ENCODE data around the gene SF3B2.
"Not testable (repeated sequence)": the region's sequence is repeated elsewhere in the genome, so short reads cannot be mapped to it uniquely, and the experiment has no call there.

SF3B2 gene

DNA sequence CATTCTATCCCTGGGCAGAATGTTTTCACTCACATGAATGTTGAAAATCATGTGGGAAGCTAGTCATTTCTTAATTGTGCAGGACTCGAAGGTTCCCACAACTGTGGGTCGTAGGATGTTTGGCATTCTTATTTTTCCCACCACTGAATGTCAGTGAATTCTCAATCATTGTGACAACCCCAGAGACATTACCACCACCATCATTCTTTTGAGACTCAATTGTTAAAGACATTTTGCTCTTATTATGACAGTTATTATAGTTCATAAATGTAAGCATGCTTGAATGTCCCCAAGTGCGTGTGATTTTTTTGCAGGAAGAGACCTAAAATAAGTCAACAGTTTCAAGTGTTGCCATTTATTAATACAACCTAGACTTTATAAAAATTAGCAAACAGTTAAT is 36.9 kb downstream of the SF3B2 start:
- Histone ChIP-seq H3K9ac (ENCODE audit: low read length) (no peak overlapping the region), H3K79me2 (ENCODE audit: low read length) (0 out of 2 replicates have a peak, but pooled peaks cover 3% of the 10 kb centered on the region), H3K36me3 (replicated peaks; ENCODE audit: low read depth, low read length) (no peaks in the 10 kb centered on the region), H4K20me1 (ENCODE audit: insufficient read depth, low read length) (no peaks in the 10 kb centered on the region), H3K27ac (ENCODE audit: low read length) (no peak overlapping the region), H3K4me1 (ENCODE audit: low read length) (no peaks in the 10 kb centered on the region), H3K4me2 (ENCODE audit: low read length) (no peak overlapping the region), H3K9me3 (ENCODE audit: insufficient read depth, low read length) (no peaks in the 10 kb centered on the region), H3K27me3 (ENCODE audit: low read depth, low read length) (no peaks in the 10 kb centered on the region), H2AFZ (ENCODE audit: low read depth, low read length) (no peak overlapping the region), H3K4me3 (ENCODE audit: low read length) (no peak overlapping the region)
- TF ChIP-seq EZH2phosphoT487 (IDR thresholded peaks at IDR 0.05; ENCODE audit: low read depth), result no peak
- TF ChIP-seq, protein P1, sequence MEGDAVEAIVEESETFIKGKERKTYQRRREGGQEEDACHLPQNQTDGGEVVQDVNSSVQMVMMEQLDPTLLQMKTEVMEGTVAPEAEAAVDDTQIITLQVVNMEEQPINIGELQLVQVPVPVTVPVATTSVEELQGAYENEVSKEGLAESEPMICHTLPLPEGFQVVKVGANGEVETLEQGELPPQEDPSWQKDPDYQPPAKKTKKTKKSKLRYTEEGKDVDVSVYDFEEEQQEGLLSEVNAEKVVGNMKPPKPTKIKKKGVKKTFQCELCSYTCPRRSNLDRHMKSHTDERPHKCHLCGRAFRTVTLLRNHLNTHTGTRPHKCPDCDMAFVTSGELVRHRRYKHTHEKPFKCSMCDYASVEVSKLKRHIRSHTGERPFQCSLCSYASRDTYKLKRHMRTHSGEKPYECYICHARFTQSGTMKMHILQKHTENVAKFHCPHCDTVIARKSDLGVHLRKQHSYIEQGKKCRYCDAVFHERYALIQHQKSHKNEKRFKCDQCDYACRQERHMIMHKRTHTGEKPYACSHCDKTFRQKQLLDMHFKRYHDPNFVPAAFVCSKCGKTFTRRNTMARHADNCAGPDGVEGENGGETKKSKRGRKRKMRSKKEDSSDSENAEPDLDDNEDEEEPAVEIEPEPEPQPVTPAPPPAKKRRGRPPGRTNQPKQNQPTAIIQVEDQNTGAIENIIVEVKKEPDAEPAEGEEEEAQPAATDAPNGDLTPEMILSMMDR (IDR thresholded peaks at IDR 0.05; ENCODE audit: low read depth, low read length), result no peak

DNA sequence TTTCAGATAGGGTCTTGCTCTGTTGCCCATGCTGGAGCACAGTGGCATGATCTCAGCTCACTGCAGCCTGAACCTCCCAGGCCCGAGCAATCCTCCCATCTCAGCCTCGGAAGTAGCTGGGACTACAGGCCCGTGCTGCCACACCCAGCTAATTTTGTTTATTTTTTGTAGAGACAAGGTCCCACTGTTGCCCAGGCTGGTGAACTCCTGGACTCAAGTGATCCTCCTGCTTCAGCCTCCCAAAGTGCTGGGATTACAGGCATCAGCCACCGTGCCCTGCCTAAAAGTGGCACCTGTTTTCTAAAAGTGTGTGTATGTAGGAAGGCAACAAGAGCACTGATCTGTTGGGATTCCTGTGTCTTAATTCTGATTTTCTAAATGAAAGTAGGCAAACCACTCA is 38.1 kb downstream of the SF3B2 start:
- H4K20me1 ChIP-seq (ENCODE audit: insufficient read depth, low read length), result no peaks in the 10 kb centered on the region
- H3K9ac ChIP-seq (ENCODE audit: low read length), result no peak overlapping the region
- H3K79me2 ChIP-seq (ENCODE audit: low read length), result 0 out of 2 replicates have a peak, but pooled peaks cover 3% of the 10 kb centered on the region
- no peaks in the 10 kb centered on the region for H3K4me1 ChIP-seq (ENCODE audit: low read length)
- H3K27me3 ChIP-seq (ENCODE audit: low read depth, low read length), result no peaks in the 10 kb centered on the region
- H2AFZ ChIP-seq (ENCODE audit: low read depth, low read length), result no peak overlapping the region
- TF ChIP-seq, protein P1 (IDR thresholded peaks at IDR 0.05; ENCODE audit: low read depth, low read length), result no peak
- TF ChIP-seq EZH2phosphoT487 (IDR thresholded peaks at IDR 0.05; ENCODE audit: low read depth), result no peak
- no peaks in the 10 kb centered on the region for H3K36me3 ChIP-seq (replicated peaks; ENCODE audit: low read depth, low read length)
- H3K9me3 ChIP-seq (ENCODE audit: insufficient read depth, low read length), result no peaks in the 10 kb centered on the region
- H3K27ac ChIP-seq (ENCODE audit: low read length), result no peak overlapping the region
- H3K4me2 ChIP-seq (ENCODE audit: low read length), result no peak overlapping the region
- no peak overlapping the region for H3K4me3 ChIP-seq (ENCODE audit: low read length)

DNA sequence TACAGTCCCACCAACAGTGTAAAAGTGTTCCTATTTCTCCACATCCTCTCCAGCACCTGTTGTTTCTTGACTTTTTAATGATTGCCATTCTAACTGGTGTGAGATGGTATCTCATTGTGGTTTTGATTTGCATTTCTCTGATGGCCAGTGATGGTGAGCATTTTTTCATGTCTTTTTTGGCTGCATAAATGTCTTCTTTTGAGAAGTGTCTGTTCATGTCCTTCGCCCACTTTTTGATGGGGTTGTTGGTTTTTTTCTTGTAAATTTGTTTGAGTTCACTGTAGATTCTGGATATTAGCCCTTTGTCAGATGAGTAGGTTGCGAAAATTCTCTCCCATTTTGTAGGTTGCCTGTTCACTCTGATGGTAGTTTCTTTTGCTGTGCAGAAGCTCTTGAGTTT is 40.0 kb downstream of the SF3B2 start:
- not testable (repeated sequence) for H3K79me2 ChIP-seq (ENCODE audit: low read length); H2AFZ ChIP-seq (ENCODE audit: low read depth, low read length); H3K9ac ChIP-seq (ENCODE audit: low read length)

DNA sequence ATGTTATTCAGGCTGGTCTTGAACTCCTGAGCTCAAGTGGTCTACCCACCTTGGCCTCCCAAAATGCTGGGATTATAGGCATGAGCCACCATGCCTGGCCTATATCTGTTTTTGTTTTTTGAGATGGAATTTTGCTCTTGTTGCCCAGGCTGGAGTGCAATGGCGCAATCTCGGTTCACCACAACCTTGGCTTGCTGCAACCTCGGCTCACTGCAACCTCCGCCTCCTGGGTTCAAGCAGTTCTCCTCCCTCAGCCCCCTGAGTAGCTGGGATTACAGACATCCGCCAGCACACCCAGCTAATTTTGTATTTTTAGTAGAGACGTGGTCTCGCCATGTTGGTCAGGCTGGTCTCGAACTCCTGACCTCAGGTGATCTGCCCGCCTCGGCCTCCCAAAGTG is 47.6 kb downstream of the SF3B2 start:
- not testable (repeated sequence) for H2AFZ ChIP-seq (ENCODE audit: low read depth, low read length); H3K4me1 ChIP-seq (ENCODE audit: low read length); H3K79me2 ChIP-seq (ENCODE audit: low read length); H3K4me3 ChIP-seq (ENCODE audit: low read length); H3K27ac ChIP-seq (ENCODE audit: low read length); H4K20me1 ChIP-seq (ENCODE audit: insufficient read depth, low read length); H3K9me3 ChIP-seq (ENCODE audit: insufficient read depth, low read length); H3K4me2 ChIP-seq (ENCODE audit: low read length); H3K9ac ChIP-seq (ENCODE audit: low read length); H3K36me3 ChIP-seq (replicated peaks; ENCODE audit: low read depth, low read length); H3K27me3 ChIP-seq (ENCODE audit: low read depth, low read length)

More for the DNA sequence above, 40.0 kb downstream of the SF3B2 start:
- H3K9me3 ChIP-seq (ENCODE audit: insufficient read depth, low read length); H3K4me2 ChIP-seq (ENCODE audit: low read length); H3K36me3 ChIP-seq (replicated peaks; ENCODE audit: low read depth, low read length); H3K27ac ChIP-seq (ENCODE audit: low read length); H3K4me1 ChIP-seq (ENCODE audit: low read length); H3K27me3 ChIP-seq (ENCODE audit: low read depth, low read length); H3K4me3 ChIP-seq (ENCODE audit: low read length); H4K20me1 ChIP-seq (ENCODE audit: insufficient read depth, low read length): not testable (repeated sequence)

DNA sequence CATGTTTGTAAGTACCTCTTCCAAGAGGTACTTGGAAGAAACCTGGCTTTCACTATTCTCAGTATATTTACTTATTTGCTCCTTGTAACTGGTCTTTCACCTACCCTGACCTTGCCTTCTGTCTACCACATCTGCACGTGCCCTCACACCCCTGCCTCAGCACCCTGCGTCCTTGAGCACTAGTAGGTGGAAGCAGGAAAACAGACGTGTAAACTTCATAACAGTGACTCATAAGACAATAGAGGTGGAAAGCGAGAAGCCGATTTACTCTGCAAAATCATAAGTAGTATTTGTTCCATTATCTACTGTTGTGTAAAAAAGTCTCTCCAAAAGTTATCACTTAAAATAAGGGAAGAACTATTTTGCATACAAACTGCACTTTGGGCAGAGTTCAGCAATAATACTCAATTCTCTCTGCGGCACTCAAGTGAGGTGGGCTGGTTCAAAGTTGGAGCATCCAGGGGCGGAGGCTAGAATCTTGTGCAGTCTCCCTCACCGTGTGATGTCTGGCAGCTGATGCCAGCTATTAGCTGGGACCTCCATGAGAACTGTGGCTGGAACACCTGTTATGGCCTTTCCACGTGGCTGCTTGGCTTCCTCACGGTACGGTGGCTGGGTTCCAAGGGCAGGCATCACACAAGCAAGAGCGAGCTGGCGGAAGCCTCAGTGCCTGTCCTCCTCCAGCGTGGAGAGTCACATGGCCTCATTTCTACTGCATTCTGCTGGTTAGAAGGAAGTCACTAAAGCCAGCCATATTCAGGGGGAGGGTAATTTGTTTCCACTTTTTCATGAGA is 48.3 kb downstream of the SF3B2 start:
- no peak for TF ChIP-seq EZH2phosphoT487 (IDR thresholded peaks at IDR 0.05; ENCODE audit: low read depth)
- TF ChIP-seq, protein P1 (IDR thresholded peaks at IDR 0.05; ENCODE audit: low read depth, low read length), result no peak

More for the DNA sequence above, 48.3 kb downstream of the SF3B2 start:
- peak overlapping the region; percentile 2; the same call in 1 of the 2 replicates for H3K4me2 ChIP-seq (ENCODE audit: low read length)
- no peaks in the 10 kb centered on the region for H3K9me3 ChIP-seq (ENCODE audit: insufficient read depth, low read length)
- H3K27ac ChIP-seq (ENCODE audit: low read length), result no peak overlapping the region
- no peaks in the 10 kb centered on the region for H3K79me2 ChIP-seq (ENCODE audit: low read length)
- no peak overlapping the region for H3K9ac ChIP-seq (ENCODE audit: low read length)
- no peaks in the 10 kb centered on the region for H3K27me3 ChIP-seq (ENCODE audit: low read depth, low read length)
- no peak overlapping the region for H3K4me3 ChIP-seq (ENCODE audit: low read length)
- no peak overlapping the region for H2AFZ ChIP-seq (ENCODE audit: low read depth, low read length)
- no peaks in the 10 kb centered on the region for H4K20me1 ChIP-seq (ENCODE audit: insufficient read depth, low read length)
- no peaks in the 10 kb centered on the region for H3K36me3 ChIP-seq (replicated peaks; ENCODE audit: low read depth, low read length)
- 0 out of 2 replicates have a peak, but pooled peaks cover 4% of the 10 kb centered on the region for H3K4me1 ChIP-seq (ENCODE audit: low read length)
